ENCODE data around the gene SLC9A6. TPM values are rescaled to one million over a fixed set of nuclear protein-coding genes. Genes with fewer than 3 reads are reported as not detected.

SLC9A6 gene
- total and polyA plus RNA-seq, 2 of the 8 experiments (the other 6 are each of a cell fraction or from before 2014, with no cell fraction given): 8.0 to 14.1 TPM

DNA sequence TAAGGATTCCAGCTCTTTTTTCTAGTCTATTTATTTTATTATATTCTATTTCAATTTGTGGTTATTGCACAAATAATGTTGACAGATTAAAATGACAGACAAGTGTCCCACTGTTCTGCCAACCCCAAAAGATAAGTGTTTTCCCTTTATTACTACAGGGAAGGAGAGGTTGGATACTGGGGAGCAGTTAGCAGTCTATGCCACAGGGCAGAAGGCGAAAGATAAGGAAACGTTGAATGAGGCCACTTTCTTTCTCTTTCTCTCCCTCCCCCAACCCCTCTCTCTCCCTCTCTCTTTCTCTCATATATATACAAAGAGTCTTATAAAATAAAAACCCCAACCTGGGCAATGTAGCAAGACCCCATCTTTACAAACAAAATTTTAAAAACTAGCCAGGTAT, 31.6 kb downstream of the SLC9A6 start (continued):
- TF ChIP-seq, protein P1, sequence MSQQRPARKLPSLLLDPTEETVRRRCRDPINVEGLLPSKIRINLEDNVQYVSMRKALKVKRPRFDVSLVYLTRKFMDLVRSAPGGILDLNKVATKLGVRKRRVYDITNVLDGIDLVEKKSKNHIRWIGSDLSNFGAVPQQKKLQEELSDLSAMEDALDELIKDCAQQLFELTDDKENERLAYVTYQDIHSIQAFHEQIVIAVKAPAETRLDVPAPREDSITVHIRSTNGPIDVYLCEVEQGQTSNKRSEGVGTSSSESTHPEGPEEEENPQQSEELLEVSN (IDR thresholded peaks at IDR 0.05): no peak
